ENCODE measurements around the gene GDPD2.
"Not testable (repeated sequence)": the region's sequence is repeated elsewhere in the genome, so short reads cannot be mapped to it uniquely, and the experiment has no call there.

The GDPD2 gene, protein sequence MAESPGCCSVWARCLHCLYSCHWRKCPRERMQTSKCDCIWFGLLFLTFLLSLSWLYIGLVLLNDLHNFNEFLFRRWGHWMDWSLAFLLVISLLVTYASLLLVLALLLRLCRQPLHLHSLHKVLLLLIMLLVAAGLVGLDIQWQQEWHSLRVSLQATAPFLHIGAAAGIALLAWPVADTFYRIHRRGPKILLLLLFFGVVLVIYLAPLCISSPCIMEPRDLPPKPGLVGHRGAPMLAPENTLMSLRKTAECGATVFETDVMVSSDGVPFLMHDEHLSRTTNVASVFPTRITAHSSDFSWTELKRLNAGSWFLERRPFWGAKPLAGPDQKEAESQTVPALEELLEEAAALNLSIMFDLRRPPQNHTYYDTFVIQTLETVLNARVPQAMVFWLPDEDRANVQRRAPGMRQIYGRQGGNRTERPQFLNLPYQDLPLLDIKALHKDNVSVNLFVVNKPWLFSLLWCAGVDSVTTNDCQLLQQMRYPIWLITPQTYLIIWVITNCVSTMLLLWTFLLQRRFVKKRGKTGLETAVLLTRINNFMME

DNA sequence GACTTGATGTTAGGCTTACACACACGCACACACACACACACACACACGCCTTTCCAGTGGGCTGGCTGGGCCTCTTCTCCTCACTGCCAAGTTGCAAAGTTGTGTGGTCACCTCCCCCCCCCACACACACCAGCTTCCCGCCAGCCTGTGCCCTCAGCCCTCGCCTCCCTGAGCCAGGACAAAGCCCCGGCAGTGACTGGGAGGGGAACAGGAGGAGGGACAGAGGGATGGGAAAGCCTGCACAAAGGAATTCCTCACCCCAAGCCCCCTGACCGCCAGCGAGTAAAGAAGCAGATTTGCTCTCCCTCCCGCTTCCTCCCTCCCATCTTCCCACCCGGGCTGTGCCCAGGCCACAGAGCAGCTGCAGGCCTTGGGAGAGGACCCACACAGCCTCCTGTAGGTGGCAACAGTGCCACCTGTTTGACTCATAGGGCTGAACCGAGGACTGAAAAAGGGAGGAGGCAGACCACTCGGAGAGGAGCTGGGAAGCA, at the start of gene GDPD2:
TSS of gene GDPD2 (plus strand) at position 464 of the 491 bp plus-strand sequence. CDS start 1,671 bp downstream, outside the sequence.
- DNase-seq, result no peak

DNA sequence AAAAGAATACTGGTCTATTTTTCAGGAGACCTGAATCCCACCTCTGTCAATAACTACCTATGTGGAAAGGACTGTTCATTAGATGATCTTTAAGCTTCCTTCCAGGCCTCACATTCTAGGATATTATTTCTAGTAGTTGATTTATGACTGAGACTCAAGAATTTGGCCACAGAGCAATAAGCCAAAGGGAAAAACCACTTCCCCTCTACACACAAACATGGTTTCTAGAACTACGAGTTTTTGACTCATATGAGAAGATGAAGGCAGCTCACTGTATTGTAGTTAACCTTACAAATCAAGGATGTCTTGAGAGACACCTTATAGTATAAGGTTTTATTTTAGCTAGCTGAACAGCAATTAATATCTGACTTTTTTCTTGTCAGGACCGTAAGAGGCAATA, 36.9 kb upstream of the GDPD2 start:
- no peak for DNase-seq

DNA sequence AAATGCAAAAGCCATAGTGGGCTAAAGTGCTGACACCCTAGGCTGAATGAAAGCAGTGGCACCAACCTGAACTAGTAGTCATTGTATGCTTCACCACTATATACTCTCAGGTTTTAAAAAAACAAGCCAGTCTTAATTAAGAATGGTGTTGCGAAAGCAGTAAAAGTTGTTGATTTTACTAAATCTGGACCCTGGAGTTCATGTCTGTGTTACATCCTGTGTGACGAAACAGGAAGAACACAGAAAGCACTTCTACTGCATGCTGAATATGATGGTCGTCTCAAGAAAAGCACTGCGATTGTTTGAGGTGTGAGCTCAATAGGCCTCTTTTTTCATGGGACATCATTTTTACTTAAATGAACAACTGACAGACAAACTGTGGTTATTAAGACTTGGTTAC, 24.2 kb upstream of the GDPD2 start:
- no peak for DNase-seq

DNA sequence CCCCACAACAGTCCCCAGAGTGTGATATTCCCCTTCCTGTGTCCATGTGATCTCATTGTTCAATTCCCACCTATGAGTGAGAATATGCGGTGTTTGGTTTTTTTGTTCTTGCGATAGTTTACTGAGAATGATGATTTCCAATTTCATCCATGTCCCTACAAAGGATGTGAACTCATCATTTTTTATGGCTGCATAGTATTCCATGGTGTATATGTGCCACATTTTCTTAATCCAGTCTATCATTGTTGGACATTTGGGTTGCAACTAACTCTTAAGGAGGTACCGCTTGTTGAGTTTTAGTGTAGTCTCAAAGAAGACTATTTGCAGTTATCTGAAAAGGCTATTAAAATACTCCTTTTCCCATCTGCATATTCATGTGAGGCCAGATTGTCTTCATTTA, 22.9 kb upstream of the GDPD2 start:
- not testable (repeated sequence) for DNase-seq

DNA sequence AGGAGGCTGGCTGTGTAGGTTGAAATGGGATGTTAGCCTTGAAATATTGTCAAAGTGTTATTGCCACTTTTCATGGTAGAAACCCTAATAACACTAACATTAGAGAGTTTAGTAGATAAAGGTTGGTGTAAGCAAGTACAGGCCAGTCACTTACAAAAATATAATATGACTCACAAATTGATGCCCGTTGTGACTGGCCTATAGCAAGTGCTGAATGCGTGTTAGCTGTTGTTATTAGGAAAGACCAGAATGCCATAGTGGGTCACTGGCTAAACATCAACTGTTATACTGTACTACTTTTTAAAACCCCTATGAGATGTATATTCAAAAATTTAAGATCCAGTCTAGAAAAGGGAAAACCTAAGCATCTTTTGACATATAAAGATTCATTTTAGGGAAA, 20.4 kb upstream of the GDPD2 start:
- DNase-seq, result no peak

DNA sequence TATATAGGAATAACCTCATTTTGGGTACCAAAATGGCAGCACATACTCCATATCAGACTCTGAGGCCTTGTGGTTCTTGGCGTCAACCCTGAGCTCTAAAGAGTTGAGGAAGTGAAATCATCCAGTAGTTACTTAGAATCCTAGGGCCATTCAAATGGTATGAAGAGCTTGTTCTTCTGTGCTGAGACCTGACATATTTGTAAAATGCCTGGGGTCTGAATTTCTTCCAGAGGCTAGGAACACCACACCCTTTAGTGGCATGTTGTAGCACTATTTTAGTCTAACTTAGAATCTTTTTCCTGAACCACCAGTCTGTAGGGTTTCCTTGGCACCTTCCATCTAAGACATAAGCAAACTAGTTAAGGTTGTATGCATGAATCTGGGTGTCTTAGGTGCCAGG, 18.1 kb upstream of the GDPD2 start:
- no peak for DNase-seq

DNA sequence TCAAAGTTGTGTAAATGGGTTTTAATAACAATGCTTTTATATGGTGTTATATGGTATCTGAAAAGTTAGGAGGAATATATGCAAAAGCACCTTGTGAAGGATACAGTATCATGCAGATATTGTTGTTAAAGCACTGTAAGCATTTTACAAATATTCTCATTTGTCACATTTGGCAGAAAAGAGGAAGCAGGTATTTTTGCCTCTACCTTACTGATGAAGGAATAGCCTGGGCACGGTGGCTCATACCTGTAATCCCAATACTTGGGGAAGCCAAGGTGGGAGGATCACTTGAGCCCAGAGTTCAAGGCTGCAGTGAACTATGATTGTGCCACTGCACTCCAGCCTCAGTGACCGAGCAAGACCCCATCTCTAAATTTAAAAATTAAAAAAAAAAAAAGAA, 12.2 kb upstream of the GDPD2 start:
- no peak for DNase-seq

DNA sequence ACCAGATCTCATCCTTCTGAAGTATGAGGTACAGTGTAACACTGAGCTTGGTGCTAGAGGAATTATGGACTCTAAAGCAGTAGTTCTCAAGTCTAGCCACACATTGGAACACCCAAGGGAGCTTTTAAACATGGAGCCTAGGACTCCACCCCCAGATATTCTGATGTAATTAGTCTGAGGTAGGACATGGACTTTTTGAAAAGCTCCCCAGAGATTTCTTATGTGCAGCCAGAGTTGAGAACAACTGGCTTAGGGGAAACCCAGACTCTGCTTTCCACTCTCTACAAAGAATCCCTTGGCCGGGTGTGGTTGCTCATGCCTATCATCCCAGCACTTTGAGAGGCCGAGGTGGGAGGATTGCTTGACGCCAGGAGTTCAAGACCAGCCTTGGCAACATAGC, 11.6 kb upstream of the GDPD2 start:
- DNase-seq, result no peak

DNA sequence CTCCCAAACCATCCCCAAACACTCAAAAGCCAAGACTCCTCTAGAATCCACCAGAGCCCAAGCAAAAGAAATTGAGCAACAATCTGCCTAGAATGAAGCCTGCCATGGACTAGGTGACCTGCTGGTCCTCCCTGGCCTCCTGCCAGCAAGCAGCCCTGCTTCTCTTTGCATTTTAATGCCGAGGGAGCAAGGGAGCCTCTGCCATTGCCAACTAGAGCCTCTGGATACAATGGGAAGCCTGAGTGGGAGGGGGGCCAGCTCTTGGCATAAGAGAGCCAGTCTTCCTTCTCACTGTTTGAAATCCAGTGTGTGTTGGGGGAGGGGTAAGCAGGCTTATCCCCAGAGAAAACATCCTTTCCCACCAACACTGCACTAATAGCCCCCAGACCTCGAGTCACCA, 1.5 kb upstream of the GDPD2 start:
- no peak for DNase-seq

DNA sequence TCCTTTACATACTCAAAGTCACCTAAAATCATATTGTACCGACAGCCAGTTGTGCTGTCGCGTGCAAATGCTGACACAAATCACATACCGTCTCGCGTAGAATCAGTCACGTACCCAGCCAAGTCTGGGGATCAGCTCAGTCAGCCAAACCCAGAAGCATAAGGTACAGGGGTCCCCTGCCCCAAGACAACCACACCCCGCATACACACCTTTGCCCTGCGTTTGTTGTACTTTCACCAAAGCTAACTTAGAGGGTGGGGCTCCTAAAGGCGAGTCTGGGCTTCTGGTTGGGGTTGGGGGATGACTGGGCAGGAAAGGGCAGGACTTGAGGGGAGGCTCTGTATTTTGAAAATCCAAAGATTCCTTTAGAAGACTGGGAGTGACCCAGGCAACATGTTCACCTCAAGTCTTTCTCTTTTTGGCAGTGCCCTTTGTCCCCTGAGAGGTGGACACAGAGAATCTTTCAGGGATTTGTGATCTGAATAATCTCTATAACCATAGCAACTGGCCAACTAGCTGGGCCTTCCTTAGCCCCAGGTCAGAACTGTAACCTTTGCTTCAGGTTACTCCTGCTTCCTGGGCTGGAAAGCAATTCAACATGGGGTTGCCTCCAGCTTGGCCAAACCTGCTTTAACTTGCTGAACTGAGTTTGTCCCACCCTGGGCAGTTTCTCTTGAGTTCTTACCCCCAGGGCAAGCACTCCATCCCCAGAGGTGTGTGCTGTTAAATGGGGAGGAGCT, 992 bp downstream of the GDPD2 start:
- DNase-seq, result no peak

DNA sequence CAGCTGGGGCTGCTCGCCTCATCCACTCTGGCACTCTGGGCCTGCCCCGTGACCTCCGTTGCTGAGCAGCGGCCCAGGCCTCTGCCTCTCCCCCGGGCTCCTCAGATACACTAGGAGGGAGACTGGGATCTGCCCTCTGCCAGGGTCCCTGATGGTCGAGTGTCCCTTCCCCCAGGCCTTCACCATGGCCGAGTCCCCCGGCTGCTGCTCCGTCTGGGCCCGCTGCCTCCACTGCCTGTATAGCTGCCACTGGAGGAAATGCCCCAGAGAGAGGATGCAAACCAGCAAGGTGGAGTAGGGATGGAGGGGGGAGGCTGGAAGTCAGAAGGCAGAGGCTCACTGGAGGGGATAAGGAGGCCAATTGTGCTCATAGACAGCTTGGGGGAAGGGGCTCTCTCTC, 1.7 kb downstream of the GDPD2 start:
- DNase-seq, result no peak

DNA sequence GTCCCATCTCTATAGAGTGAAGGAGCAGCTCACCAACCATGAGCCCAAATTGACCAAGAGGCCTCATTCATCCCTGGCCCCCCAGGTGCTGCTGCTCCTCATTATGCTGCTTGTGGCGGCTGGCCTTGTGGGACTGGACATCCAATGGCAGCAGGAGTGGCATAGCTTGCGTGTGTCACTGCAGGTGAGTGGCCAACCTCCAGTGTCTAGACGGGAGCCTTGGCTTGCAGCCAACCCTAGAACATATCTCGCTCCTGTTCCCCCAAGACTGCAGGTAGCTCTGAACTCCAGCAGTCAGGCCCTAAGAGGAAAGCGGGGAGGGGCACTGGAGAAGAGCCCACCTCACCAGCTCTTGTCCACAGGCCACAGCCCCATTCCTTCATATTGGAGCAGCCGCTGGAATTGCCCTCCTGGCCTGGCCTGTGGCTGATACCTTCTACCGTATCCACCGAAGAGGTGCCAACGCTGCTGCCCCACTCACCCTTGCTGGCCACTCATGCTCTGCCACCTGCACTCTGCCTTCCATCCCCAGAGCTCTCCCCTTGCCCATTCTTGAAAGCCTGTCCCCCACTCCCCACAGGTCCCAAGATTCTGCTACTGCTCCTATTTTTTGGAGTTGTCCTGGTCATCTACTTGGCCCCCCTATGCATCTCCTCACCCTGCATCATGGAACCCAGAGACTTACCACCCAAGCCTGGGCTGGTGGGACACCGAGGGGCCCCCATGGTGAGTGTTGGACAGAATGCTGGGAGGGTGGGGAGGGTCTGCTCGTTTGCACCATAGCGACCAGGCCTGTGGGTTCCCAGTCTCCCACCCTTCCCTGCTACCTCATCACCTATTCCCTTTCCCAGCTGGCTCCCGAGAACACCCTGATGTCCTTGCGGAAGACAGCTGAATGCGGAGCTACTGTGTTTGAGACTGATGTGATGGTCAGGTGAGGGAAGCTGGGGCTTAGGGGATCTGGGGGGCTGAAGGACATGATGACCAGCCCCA, 3.5 kb downstream of the GDPD2 start:
- no peak for DNase-seq

DNA sequence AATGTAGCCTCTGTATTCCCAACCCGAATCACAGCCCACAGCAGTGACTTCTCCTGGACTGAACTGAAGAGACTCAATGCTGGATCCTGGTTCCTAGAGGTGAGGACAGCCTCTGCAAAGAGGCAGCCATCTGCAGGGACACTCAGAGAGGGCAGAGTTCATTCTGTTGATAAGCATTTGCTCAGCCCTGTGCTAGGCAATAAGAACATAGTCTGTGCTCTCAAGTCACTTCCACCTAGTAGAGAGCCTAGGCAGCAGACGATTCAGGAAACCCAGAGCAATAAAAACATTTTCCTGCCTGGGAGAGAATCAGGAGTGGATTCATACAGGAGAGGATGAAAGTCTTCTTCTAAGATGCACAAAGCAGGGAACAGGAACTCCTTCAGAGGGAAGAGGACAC, 4.3 kb downstream of the GDPD2 start:
- DNase-seq, result no peak

DNA sequence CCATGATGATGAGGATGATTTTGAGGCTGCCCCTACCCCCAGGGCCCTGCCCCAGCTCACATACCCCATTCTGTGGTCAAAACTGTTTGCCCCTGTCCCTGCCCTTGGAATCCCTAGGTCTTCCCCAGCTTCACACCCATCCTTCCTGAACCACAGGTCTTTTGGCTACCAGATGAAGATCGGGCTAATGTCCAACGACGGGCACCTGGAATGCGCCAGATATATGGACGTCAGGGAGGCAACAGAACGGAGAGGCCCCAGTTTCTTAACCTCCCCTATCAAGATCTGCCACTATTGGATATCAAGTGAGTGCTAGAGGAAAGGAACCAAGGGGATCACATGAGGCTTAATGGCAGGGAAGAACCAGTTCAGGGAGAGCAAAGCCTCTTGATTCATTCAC, 6.6 kb downstream of the GDPD2 start:
- DNase-seq, result no peak

DNA sequence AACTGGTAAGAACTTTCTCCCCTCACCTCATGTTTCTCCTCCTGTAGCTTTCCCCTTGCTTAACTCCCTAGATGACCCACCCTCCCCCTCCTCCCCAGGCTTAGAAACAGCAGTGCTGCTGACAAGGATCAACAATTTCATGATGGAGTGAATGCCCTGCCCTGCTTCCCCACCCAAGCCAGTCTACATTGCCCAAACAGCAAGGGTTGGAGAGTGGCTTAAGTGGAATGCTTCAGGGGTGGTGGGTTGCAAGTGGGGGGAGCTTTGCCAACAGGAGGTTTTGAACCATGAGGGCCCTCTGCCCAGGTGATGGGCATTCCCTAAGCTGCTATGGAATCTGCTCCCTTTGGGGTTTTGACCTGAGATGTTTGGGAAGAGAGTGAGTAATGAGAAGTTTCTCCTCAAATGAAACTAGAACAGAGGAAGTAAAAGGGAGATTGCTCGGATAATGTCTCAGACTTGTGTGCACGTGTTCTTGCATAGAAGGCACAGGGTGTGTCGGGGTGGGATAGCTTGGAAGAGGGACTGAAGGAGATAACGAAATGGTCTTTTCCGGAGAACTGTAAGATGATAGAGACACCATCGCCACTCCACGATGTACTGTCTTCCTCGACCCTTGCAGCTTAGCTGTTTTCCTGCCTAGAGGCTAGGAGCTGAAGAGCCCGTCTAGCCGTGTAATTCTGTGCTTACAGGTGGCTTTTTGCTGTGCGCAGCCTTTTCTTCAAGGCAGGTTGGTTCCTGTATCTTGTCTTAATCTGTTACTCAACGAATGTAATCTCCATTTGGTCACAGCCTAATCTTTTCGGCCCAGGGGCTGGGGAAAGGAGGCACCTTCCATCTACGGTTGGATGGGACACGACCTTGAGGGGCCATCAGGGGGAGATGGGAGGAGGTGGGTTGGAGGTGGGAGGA, 10.1 kb downstream of the GDPD2 start:
- DNase-seq, result no peak

DNA sequence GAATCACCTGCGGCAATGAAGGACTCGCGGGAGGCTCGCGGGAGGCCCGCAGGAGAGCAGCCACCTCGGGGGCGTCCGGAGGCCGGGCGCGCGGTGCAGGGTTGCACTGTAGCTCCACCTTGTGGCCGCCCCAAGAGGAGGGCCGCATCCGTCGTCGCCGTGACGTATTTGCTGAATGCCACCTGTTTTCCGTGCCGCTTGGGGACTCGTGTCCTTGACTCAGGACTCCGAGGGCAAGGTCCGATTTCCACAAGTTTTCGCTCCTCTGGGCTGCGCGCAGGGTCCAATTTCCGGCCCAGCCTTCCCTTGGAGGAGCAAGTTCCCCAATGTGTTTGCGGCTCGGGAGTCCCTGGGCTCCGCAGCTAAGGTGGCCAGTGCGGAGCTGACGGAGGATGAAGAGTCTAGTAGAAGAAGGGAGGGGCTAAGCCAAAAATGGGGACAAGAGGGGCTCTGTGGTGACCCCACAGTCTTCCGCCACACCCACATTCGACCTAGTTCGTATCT, 10.8 kb downstream of the GDPD2 start:
- DNase-seq, result peak; percentile 73

DNA sequence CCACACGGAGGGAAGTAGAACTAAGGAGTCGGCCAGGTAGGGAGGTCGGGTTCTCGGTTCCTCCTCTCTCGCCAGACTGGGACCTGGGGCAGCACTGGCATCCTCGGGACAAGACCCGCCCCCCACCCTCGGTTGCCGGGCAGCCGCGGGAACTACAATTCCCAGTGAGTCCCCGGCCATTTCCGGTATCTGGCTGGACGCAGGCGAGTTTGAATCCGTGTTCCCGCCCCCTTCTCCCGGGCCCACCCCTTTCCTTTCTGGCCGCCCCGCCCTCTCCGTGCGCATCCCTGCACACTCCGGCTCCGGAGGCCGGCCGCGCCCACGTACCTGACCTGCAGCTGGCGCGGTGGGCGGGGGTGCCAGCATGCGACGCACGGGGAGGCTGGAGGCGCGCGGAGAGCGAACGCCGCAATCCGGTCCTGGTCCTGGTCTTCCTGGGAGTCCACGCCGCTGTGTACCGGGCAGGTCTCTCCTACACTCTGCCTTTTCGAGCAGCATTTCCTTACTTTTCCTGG, 11.3 kb downstream of the GDPD2 start:
- DNase-seq, result peak; percentile 60

DNA sequence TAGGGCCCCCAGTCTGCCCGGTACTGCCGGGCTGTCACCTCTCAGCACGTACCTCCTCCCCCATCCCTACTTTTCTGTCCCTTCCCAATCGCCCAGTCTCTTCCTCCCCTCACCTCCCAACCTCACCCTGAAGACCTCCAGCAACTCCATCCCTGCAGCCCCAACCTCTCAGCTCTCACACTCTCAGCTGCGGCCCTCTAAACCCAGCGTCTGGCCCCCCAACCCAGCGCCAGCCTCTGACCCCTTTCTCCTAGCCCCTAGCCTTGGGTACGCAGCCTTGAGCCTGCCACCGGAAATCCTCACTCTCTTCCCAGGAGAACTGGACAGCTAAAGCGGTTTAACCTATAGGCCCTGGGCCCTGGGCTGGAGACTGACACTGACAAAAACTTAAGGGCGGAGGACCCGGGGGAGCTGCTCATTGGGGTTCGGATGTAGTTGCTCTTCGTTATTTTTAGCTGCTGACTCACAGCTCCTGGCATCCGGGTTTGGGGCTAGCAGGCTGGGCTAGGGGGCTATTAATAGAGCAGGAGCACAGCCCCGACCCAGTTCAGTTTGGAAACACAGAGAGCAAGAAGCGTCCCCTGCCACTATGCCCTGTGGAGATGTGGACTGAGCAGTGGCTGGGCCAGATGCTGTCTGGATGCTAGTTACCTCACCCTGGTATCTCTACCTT, 11.9 kb downstream of the GDPD2 start:
- DNase-seq, result no peak

DNA sequence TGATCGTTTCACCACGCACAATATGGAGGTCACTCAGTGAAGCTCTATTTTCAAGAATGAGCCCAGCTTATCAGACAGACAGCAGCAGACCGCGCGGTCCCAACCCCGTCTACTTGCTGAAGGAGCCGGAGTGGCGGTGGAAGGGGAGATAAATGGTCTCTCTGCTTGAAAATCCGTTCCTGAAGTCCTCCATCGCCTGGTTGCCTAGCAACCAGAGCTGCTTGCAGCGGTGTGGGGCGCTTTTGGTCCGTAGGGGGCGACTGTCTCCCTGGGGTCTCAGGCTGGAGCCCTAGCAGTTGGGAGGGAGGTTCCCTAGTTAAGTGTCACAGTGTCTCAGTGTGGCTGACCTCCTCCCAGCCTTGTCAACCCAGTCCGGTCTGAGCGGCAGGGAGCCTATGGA, 13.2 kb downstream of the GDPD2 start:
- no peak for DNase-seq

DNA sequence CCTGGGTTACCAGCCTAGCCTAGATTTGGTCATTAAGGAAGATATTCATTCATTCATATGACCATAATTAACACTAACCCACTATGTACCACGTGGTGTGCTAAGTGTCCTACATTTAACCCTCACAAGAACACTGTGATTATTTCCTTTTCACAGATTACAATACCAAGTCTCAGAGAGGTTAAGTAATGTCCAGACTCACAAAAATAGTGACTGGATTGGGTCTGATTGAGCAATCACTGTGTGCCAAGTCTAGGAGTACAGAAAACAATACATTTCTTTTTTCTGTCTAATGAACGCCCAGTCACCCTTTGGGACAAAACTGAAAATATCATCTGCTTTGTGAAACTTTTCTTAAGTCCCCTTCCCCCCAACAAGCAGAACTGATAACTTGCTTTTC, 13.9 kb downstream of the GDPD2 start:
- no peak for DNase-seq

Measured in activated CD8-positive, alpha-beta memory T cell treated with anti-CD3 and anti-CD28 coated beads, Interleukin-2, amount 50 U/mL, for 4 hours (primary cell).